SK-N-SH treated with all-trans-retinoic acid at 6 μM for 48 hours (cell line): ENCODE measurements around the gene C5AR1.

Source experiments
- CSDC2 ChIP-seq: fragments of 250-450 bp; sonication (Bioruptor Pico); IDR thresholded peaks from 2 replicates; pipeline ENCODE4 v1.5.0; 2020; ENCODE audit warnings: mild to moderate bottlenecking, moderate library complexity
- GLIS3 ChIP-seq: fragments of 250-450 bp; sonication (Bioruptor Pico); IDR thresholded peaks from 2 replicates; pipeline ENCODE4 v1.5.0; 2020; ENCODE audit warnings: mild to moderate bottlenecking, moderate library complexity
- PATZ1 ChIP-seq: fragments of 250-450 bp; sonication (Bioruptor Pico); IDR thresholded peaks from 2 replicates; pipeline ENCODE4 v1.8.0; 2020; ENCODE audit warnings: mild to moderate bottlenecking, moderate library complexity, borderline replicate concordance
- POU6F1 ChIP-seq: fragments of 250-450 bp; sonication (Bioruptor Pico); IDR thresholded peaks from 2 replicates; pipeline ENCODE4 v1.8.0; 2021; ENCODE audit warnings: low read depth, mild to moderate bottlenecking, moderate library complexity, borderline replicate concordance
- TOX ChIP-seq: fragments of 250-450 bp; sonication (Bioruptor Pico); IDR thresholded peaks from 2 replicates; pipeline ENCODE4 v1.8.0; 2021; ENCODE audit warnings: mild to moderate bottlenecking, moderate library complexity, borderline replicate concordance
- ZFP3 ChIP-seq: fragments of 250-450 bp; sonication (Bioruptor Pico); IDR thresholded peaks from 2 replicates; pipeline ENCODE4 v1.5.0; 2020; ENCODE audit warnings: mild to moderate bottlenecking, moderate library complexity
- TF ChIP-seq, protein P1 (sequence below): fragments of 250-450 bp; sonication (Bioruptor Pico); IDR thresholded peaks from 2 replicates; pipeline ENCODE4 v1.5.0; 2020; ENCODE audit warnings: mild to moderate bottlenecking, moderate library complexity

DNA sequence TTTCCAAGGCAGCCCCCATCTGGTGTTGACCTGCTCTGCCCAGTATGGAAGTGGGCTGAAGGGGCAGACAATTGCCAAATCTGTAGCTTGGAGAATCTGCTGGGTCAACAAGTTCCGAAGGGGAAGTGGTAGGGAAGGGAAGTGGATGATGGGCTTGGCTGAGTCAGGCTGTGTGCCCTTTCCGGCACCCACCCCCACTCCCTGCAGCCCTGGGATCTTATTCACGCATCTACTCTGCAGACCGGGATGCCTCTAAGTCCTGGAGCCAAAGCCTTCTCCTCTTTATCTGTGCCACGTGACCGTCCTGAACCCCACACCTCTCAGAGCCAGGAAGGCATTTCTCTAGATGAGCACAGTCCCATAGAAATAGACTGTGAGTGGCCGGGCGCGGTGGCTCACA lies 14.8 kb downstream of the C5AR1 start:
- TF ChIP-seq TOX (CRISPR knock-in tag) (no peak), CSDC2 (CRISPR knock-in tag) (no peak), ZFP3 (no peak), GLIS3 (CRISPR knock-in tag) (no peak), PATZ1 (CRISPR knock-in tag) (no peak), POU6F1 (CRISPR knock-in tag) (no peak)
- TF ChIP-seq, protein P1, sequence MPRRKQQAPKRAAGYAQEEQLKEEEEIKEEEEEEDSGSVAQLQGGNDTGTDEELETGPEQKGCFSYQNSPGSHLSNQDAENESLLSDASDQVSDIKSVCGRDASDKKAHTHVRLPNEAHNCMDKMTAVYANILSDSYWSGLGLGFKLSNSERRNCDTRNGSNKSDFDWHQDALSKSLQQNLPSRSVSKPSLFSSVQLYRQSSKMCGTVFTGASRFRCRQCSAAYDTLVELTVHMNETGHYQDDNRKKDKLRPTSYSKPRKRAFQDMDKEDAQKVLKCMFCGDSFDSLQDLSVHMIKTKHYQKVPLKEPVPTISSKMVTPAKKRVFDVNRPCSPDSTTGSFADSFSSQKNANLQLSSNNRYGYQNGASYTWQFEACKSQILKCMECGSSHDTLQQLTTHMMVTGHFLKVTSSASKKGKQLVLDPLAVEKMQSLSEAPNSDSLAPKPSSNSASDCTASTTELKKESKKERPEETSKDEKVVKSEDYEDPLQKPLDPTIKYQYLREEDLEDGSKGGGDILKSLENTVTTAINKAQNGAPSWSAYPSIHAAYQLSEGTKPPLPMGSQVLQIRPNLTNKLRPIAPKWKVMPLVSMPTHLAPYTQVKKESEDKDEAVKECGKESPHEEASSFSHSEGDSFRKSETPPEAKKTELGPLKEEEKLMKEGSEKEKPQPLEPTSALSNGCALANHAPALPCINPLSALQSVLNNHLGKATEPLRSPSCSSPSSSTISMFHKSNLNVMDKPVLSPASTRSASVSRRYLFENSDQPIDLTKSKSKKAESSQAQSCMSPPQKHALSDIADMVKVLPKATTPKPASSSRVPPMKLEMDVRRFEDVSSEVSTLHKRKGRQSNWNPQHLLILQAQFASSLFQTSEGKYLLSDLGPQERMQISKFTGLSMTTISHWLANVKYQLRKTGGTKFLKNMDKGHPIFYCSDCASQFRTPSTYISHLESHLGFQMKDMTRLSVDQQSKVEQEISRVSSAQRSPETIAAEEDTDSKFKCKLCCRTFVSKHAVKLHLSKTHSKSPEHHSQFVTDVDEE: no peak
